Measurements from ENCODE around the gene C5.

The C5 gene

GRCh38 chr9:120965344-120966012 is 84.6 kb downstream of the C5 start:
- Histone ChIP-seq H3K36me3 (ENCODE audit: control insufficient read depth in 4 of 4, insufficient read depth in 4 of 4, low read length in 3 of 4) (peaks cover 0 to 7% (median 2%) of the 10 kb centered on the region in 4 experiments), H3K4me3 (ENCODE audit: control insufficient read depth in 1 of 7, extremely low read depth in 1 of 7, insufficient read depth in 4 of 7, low read depth in 2 of 7, low read length in 6 of 7) (no peak overlapping the region), H3K27ac (ENCODE audit: insufficient read depth in 1 of 2, low read depth in 1 of 2, low read length in 2 of 2, poor library complexity in 1 of 2, severe bottlenecking in 2 of 2) (no peak overlapping the region), H3K9me3 (ENCODE audit: control extremely low read depth in 1 of 5, control insufficient read depth in 4 of 5, insufficient read depth in 2 of 5, low read depth in 1 of 5, low read length in 4 of 5) (no peaks in the 10 kb centered on the region), H3K4me1 (ENCODE audit: control extremely low read depth in 1 of 4, control insufficient read depth in 4 of 4, insufficient read depth in 4 of 4, low read length in 3 of 4) (no peaks in the 10 kb centered on the region), H3K27me3 (replicated peaks in 2 of 5; ENCODE audit: control insufficient read depth in 4 of 5, insufficient read depth in 5 of 5, low read length in 4 of 5) (no peaks in the 10 kb centered on the region)
- DNase-seq: no peak
- ChIA-PET CTCF (interaction anchor here (0.9 kb wide), 2 partner anchors 95 to 97 kb away, joined by 3 to 4 read pairs; no protein-coding TSS in a partner anchor), POLR2A (no interaction called here)
- WGBS (ENCODE audit: insufficient coverage): 90% methylated on average over 1 of the region's 4 CpGs

- no peaks in the 10 kb centered on the region for H3K9me3 ChIP-seq (ENCODE audit: control extremely low read depth in 1 of 5, control insufficient read depth in 4 of 5, insufficient read depth in 2 of 5, low read depth in 1 of 5, low read length in 4 of 5)
- DNase-seq: no peak
- H3K27me3 ChIP-seq (replicated peaks in 2 of 5; ENCODE audit: control insufficient read depth in 4 of 5, insufficient read depth in 5 of 5, low read length in 4 of 5): no peaks in the 10 kb centered on the region
- H3K4me3 ChIP-seq (ENCODE audit: control insufficient read depth in 1 of 7, extremely low read depth in 1 of 7, insufficient read depth in 4 of 7, low read depth in 2 of 7, low read length in 6 of 7): no peak overlapping the region
- WGBS (ENCODE audit: insufficient coverage): no CpG with 5 or more reads among the region's 3 CpGs
- ChIA-PET POLR2A (no interaction called here), CTCF (interaction anchor here (1.2 to 3.3 kb wide), 2 partner anchors 17 to 20 kb away, joined by 3 to 14 read pairs; no protein-coding TSS in a partner anchor)
- H3K27ac ChIP-seq (ENCODE audit: insufficient read depth in 1 of 2, low read depth in 1 of 2, low read length in 2 of 2, poor library complexity in 1 of 2, severe bottlenecking in 2 of 2): no peak overlapping the region
- no peaks in the 10 kb centered on the region for H3K4me1 ChIP-seq (ENCODE audit: control extremely low read depth in 1 of 4, control insufficient read depth in 4 of 4, insufficient read depth in 4 of 4, low read length in 3 of 4)
- peaks cover 0 to 7% (median 2%) of the 10 kb centered on the region in 4 experiments for H3K36me3 ChIP-seq (ENCODE audit: control insufficient read depth in 4 of 4, insufficient read depth in 4 of 4, low read length in 3 of 4)
Measured at GRCh38 chr9:120961936-120962335, 88.1 kb downstream of the C5 start.

- CTCF ChIA-PET: interaction anchor here (1.2 to 1.5 kb wide), 3 partner anchors 10 to 108 kb away, joined by 3 to 4 read pairs (median 4); no protein-coding TSS in a partner anchor
- no CpG with 5 or more reads among the region's 1 CpG for WGBS (ENCODE audit: insufficient coverage)
Measured at GRCh38 chr9:120960001-120960400, 90.1 kb downstream of the C5 start.

GRCh38 chr9:120956862-120957261 is 93.2 kb downstream of the C5 start:
- WGBS (ENCODE audit: insufficient coverage): no CpG with 5 or more reads among the region's 3 CpGs
- CTCF ChIA-PET: no interaction called here
- DNase-seq: no peak
- no peaks in the 10 kb centered on the region for H3K4me1 ChIP-seq (ENCODE audit: control extremely low read depth in 1 of 4, control insufficient read depth in 4 of 4, insufficient read depth in 4 of 4, low read length in 3 of 4)
- no peak overlapping the region for H3K4me3 ChIP-seq (ENCODE audit: control insufficient read depth in 1 of 7, extremely low read depth in 1 of 7, insufficient read depth in 4 of 7, low read depth in 2 of 7, low read length in 6 of 7)
- POLR2A ChIA-PET: no interaction called here
- H3K9me3 ChIP-seq (ENCODE audit: control extremely low read depth in 1 of 5, control insufficient read depth in 4 of 5, insufficient read depth in 2 of 5, low read depth in 1 of 5, low read length in 4 of 5): no peaks in the 10 kb centered on the region
- no peak overlapping the region for H3K27ac ChIP-seq (ENCODE audit: insufficient read depth in 1 of 2, low read depth in 1 of 2, low read length in 2 of 2, poor library complexity in 1 of 2, severe bottlenecking in 2 of 2)
- no peaks in the 10 kb centered on the region for H3K27me3 ChIP-seq (replicated peaks in 2 of 5; ENCODE audit: control insufficient read depth in 4 of 5, insufficient read depth in 5 of 5, low read length in 4 of 5)
- H3K36me3 ChIP-seq (ENCODE audit: control insufficient read depth in 4 of 4, insufficient read depth in 4 of 4, low read length in 3 of 4): peaks cover 0 to 9% (median 2%) of the 10 kb centered on the region in 4 experiments

More at GRCh38 chr9:120960001-120960400, 90.1 kb downstream of the C5 start:
- no peaks in the 10 kb centered on the region for H3K9me3 ChIP-seq (ENCODE audit: control extremely low read depth in 1 of 5, control insufficient read depth in 4 of 5, insufficient read depth in 2 of 5, low read depth in 1 of 5, low read length in 4 of 5)
- POLR2A ChIA-PET: no interaction called here
- peaks cover 0 to 7% (median 2%) of the 10 kb centered on the region in 4 experiments for H3K36me3 ChIP-seq (ENCODE audit: control insufficient read depth in 4 of 4, insufficient read depth in 4 of 4, low read length in 3 of 4)
- no peaks in the 10 kb centered on the region for H3K4me1 ChIP-seq (ENCODE audit: control extremely low read depth in 1 of 4, control insufficient read depth in 4 of 4, insufficient read depth in 4 of 4, low read length in 3 of 4)
- no peak overlapping the region for H3K27ac ChIP-seq (ENCODE audit: insufficient read depth in 1 of 2, low read depth in 1 of 2, low read length in 2 of 2, poor library complexity in 1 of 2, severe bottlenecking in 2 of 2)
- H3K27me3 ChIP-seq (replicated peaks in 2 of 5; ENCODE audit: control insufficient read depth in 4 of 5, insufficient read depth in 5 of 5, low read length in 4 of 5): no peaks in the 10 kb centered on the region
- DNase-seq: no peak
- no peak overlapping the region for H3K4me3 ChIP-seq (ENCODE audit: control insufficient read depth in 1 of 7, extremely low read depth in 1 of 7, insufficient read depth in 4 of 7, low read depth in 2 of 7, low read length in 6 of 7)

- CTCF ChIA-PET: no interaction called here
- Histone ChIP-seq H3K9me3 (ENCODE audit: control extremely low read depth in 1 of 5, control insufficient read depth in 4 of 5, insufficient read depth in 2 of 5, low read depth in 1 of 5, low read length in 4 of 5) (no peaks in the 10 kb centered on the region), H3K4me3 (ENCODE audit: control insufficient read depth in 1 of 7, extremely low read depth in 1 of 7, insufficient read depth in 4 of 7, low read depth in 2 of 7, low read length in 6 of 7) (no peak overlapping the region), H3K4me1 (ENCODE audit: control extremely low read depth in 1 of 4, control insufficient read depth in 4 of 4, insufficient read depth in 4 of 4, low read length in 3 of 4) (no peaks in the 10 kb centered on the region), H3K27ac (ENCODE audit: insufficient read depth in 1 of 2, low read depth in 1 of 2, low read length in 2 of 2, poor library complexity in 1 of 2, severe bottlenecking in 2 of 2) (no peak overlapping the region), H3K27me3 (replicated peaks in 2 of 5; ENCODE audit: control insufficient read depth in 4 of 5, insufficient read depth in 5 of 5, low read length in 4 of 5) (no peaks in the 10 kb centered on the region), H3K36me3 (ENCODE audit: control insufficient read depth in 4 of 4, insufficient read depth in 4 of 4, low read length in 3 of 4) (peaks cover 0 to 2% (median 2%) of the 10 kb centered on the region in 4 experiments)
- WGBS (ENCODE audit: insufficient coverage): 96% methylated on average over 5 of the region's 9 CpGs
- DNase-seq: no peak
- POLR2A ChIA-PET: interaction anchor here (0.6 kb wide), 1 partner anchor 172 kb away, joined by 4 read pairs; no protein-coding TSS in a partner anchor
Measured at GRCh38 chr9:120951960-120952618, 98.0 kb downstream of the C5 start.

- Histone ChIP-seq H3K4me1 (ENCODE audit: control extremely low read depth in 1 of 4, control insufficient read depth in 4 of 4, insufficient read depth in 4 of 4, low read length in 3 of 4) (peaks cover 0 to 10% (median 2%) of the 10 kb centered on the region in 4 experiments), H3K4me3 (ENCODE audit: control insufficient read depth in 1 of 7, extremely low read depth in 1 of 7, insufficient read depth in 4 of 7, low read depth in 2 of 7, low read length in 6 of 7) (no peak overlapping the region), H3K27ac (ENCODE audit: insufficient read depth in 1 of 2, low read depth in 1 of 2, low read length in 2 of 2, poor library complexity in 1 of 2, severe bottlenecking in 2 of 2) (no peak overlapping the region), H3K27me3 (replicated peaks in 2 of 5; ENCODE audit: control insufficient read depth in 4 of 5, insufficient read depth in 5 of 5, low read length in 4 of 5) (no peaks in the 10 kb centered on the region), H3K9me3 (ENCODE audit: control extremely low read depth in 1 of 5, control insufficient read depth in 4 of 5, insufficient read depth in 2 of 5, low read depth in 1 of 5, low read length in 4 of 5) (no peaks in the 10 kb centered on the region), H3K36me3 (ENCODE audit: control insufficient read depth in 4 of 4, insufficient read depth in 4 of 4, low read length in 3 of 4) (peaks cover 0 to 2% (median 2%) of the 10 kb centered on the region in 4 experiments)
- CTCF ChIA-PET: interaction anchor here (1.3 kb wide), 1 partner anchor 13 kb away, joined by 5 read pairs; no protein-coding TSS in a partner anchor
- no peak for DNase-seq
- POLR2A ChIA-PET: no interaction called here
- WGBS (ENCODE audit: insufficient coverage): 81% methylated on average over 3 of the region's 8 CpGs
Measured at GRCh38 chr9:120950421-120951388, 99.4 kb downstream of the C5 start.
